Glomerular endothelial cell (primary cell): ENCODE measurements around the gene XYLT1. TPM values are rescaled to one million over a fixed set of nuclear protein-coding genes. Genes with fewer than 3 reads are reported as not detected.

Source experiments
- DNase-seq: peaks from one replicate; pipeline ENCODE4 v3.0.0-alpha.2; 2011; ENCODE audit warnings: low read depth, low spot score; ENCODE audit errors: extremely low read depth
- total RNA-seq: library from RNA; depleted of rRNA; stranded (reverse); fragments of >200 nt; gene quantifications from 2 replicates; pipeline ENCODE4 v1.2.3, GENCODE V29; 2015

XYLT1 gene
- total RNA-seq, 1 donor from 2014 or later = 6.0 TPM

- DNase-seq = no peak
These were observed 201.3 kb downstream of the XYLT1 start for GRCh38 chr16:17269439-17269838.

GRCh38 chr16:17266608-17267313, 204.0 kb downstream of the XYLT1 start:
- no peak for DNase-seq

- DNase-seq = no peak
These were observed 205.6 kb downstream of the XYLT1 start for GRCh38 chr16:17265154-17265553.

DNA sequence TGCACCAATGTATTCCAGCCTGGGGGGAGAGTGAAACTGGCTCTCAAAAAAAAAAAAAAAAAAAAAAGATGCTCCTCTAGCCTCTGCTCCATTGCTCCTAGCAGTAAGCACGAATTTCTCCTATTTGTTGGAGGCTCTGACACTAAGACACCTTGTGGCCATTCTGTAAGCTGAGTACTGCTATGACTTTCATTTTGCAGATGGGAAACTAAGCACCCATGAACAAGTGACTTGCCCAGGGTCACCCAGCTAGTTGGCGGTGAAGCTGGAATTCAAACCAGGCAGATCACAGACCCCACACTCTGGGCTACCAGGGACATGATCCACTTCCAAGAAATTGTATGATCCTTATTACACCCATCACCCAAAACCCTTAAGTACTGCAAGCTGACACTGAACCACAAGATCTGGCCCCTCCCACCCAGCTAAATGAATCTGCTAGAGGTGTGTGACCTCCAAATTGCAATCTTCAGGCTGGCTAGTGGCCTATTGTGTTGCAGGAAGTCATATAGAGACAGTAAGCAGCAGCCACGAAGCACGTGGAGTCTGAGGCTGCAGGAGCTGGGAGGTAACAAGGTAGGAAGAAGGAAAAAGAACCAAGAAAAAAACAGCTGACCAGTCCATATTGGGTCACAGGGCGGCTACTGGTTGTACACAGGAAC, 209.4 kb downstream of the XYLT1 start:
- no peak for DNase-seq

DNA sequence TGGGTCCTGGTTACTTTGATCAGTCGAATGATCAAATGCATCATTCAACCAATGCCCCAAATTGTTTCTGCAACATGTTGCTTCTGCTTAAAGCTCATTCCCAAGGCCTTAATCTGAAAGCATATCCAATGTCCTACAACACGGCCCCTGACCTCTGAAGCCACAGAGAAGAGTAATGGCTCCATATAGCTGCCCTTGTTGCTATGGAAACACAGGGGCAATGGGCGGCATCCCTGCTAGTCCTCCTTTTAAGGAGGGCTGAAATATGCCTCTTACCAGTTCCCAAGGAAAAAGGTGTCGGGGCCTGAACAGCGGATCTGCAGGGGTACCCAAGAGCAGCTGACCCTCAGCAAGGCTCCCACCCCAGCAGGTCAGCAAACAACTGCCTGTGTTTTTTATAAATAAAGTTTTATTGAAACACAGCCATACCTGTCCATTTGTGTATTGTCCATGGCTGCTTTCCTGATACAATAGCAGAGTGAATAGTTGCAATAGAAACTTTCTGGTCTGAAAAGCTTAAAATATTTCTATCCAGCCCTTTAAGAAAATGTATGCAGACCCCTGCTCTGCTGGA, 210.4 kb downstream of the XYLT1 start:
- DNase-seq = no peak

GRCh38 chr16:17259751-17260270, 210.9 kb downstream of the XYLT1 start:
- no peak for DNase-seq

DNA sequence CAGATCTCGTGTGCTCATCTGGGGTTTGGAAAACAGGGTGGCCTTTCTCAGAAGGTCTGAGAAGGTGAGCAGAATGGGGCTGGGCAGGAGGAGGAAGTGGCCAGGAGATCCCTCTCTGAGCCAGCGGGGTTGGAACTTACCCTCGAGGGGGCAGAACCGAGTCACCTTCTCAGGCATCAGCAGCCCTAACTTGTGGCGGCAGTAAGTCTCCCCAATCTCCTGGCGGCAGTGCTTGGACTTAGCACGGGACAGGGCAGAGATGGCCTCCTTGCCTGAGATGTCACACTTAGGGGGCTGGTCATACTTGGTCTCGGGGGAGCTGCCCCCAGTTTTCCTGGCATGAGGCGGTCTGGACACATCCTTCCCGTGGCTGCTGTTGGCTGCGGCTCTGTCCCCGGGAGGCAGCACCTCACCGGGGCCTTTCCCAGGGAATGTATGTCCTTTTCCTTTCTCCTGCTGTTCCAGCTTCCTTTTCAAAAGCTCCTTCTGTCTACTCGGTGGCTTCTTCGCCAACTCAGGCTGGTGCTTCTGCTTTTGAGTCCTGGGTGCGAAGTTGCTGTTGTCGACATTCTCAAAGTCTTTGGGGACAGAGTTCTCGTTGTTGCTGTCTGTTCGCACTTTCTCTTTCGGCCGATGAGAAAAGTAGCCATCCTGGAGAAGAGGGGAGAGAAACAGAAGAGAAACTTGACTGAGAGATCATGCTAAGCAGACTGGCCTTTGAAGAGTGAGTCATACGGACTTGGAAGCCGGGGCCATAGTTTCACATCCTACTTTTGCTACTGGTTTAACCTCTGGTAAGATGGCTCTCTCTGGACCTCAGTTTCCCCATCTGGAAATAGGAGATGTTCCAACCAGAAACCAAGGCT, 211.7 kb downstream of the XYLT1 start:
- no peak for DNase-seq

GRCh38 chr16:17258077-17258599, 212.6 kb downstream of the XYLT1 start:
- DNase-seq = no peak

GRCh38 chr16:17257426-17258023, 213.2 kb downstream of the XYLT1 start:
- no peak for DNase-seq

DNA sequence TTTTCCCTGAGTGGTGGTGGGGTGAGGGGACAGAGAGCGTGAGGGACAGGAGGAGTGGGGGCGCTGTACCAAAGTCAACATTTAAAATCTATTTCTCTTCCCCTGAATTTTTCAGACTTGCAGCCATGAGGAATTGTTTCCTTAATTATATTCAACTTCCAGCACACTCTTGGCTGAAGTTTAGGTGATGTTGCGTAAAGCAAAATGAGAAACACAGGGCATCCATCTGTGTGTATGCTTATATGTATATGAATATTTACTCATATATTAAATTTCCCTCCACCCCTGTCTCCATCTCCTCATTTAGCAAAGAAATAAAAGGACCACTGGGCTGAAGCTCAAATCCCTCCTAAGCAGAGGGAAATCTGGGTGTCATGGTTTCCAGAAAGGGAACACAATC, 218.1 kb downstream of the XYLT1 start:
- no peak for DNase-seq

DNA sequence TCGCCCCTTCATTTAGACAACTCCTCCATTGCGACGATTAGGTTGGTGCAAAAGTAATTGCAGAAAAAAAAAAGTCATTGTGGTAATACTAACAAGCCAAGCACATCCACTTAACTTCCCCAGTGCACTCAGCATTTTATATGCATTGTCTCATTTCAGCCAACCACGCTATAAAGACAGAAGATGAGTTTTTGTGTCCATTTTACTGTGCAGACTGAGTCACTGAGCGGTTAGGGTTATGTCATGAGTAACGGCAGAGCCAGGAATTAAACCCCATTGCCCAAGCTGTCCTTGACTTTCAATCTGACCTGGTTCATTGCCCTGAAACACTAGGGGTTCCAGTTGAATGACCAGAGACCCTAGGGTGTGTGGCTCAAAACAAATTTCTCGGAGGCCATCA, 218.7 kb downstream of the XYLT1 start:
- DNase-seq = no peak

- no peak for DNase-seq
These were observed 219.3 kb downstream of the XYLT1 start for GRCh38 chr16:17251496-17251895.

DNA sequence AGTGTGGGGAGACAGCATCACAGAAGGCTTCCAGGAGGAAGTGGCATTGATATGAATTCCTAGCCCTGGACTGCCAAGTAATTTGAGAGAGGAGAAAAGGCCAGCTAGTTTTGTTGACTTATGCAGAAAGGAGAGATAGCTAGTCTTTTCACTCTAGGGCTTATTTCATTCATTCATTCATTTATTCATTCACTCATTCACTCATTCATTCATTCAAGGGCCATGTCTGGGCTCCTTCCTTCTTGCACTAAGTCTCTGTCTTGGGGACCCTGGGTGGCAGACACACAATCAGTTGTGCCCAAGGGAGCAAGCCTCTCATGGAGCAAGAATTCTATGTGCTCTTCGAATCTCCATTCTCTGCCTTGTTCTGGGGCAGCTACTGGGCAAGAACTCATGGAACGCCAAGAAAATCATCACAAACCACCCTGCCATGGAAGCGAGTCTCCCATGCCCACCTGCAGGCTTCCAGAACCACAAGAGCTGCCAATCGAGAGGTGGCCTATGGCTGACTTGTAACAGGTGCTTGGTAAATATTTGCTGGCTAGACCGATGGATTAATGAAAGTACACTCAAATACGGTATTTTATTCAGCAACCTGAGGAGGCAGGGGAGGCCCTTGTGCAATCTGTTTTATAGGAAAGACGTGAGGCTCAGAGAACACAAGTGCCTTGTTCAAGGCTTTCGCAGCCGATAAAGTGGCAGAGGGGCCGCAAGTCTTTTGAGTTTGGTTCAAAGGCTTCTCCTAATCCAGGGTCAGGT, 223.6 kb downstream of the XYLT1 start:
- no peak for DNase-seq

DNA sequence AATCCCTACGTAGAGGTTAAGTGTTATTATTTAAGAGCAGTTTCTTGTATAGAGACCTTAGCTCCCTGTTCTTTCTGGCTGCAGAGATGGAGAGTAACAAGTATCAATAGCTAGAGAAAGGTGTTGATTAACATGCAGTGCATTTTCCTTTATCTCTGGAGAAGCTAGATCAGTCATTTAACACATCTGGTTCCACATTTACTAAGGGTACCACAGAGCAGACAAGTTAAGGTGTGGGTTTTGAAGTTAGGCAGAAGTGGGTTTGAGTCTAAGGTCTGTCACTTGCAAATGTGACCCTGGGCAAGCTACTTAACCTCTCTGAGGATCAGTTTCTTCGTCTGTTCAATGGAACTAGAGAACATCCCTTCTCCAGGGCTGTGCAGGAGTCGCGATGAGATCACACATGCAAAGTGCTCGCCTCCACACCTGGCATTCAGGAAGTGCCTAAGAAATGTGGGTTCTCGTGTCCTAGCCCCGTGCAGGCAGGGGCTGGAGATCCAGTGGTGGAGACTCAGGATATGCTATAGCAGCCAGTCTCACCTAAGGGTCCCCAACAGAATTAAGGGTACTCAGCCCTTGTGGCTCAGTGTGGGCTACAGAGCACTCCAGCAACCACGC, 224.4 kb downstream of the XYLT1 start:
- DNase-seq = no peak

GRCh38 chr16:17245776-17246175, 225.0 kb downstream of the XYLT1 start:
- no peak for DNase-seq

DNA sequence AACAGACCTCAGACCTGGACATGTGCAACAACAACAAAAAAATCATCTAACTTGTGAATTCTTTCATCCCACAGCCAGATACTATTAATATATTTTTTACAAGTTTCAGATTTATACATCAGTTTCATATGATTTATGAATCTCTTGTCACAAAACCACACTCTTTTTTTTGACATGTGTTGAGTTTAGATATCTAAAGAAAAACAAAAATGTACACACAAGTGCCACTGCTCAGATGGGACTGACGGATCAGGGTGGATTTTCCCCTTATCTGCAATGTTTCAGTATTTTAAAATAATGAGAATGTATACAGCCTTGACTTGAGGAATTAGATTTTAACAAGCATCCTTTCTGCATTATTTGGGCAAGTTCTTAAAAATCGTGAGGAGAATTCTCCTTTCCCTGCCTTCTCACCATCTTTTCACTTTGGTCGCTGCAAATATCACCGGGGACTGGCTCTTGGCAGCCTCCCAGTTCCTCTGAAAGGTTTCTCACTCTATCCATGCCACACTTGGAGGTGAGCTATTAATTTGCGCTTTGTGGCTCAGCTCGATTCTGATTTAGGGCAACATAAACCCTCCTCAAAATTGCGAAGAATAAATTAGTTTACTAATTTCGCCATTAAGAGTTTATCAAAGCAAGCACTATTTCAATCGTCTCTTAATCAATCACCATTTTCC, 225.7 kb downstream of the XYLT1 start:
- no peak for DNase-seq

DNA sequence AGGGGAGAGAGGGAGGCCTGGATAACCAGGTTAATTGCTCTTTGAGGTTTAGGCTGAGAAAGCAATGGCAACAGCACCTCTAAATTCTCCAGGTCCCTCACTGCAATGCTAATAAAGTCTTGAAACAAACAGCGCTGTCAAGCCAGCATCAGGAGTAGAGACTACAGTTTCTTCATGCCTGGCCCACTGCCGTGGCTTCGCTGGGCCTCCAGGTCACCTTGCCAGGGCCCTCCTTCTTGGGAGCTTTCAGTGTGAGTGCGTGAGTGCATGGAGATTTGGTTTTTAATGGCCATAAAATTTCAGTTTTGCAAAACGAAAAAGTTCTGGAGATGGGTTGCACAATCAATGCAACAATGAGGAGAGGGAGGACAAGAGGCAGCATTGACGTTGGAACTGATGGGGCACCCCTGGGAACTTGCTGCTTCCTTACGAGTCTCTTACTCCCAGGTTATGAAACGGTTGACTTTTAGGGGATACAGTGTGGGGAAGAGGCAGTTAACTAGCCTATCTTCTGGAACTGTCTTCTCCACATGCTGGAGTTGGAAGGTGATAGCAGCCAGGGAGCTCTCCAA, 229.4 kb downstream of the XYLT1 start:
- DNase-seq = no peak

- DNase-seq = no peak
These were observed 232.3 kb downstream of the XYLT1 start for GRCh38 chr16:17238285-17239028.
